Thymus (tissue), 11 donors: ENCODE results near the gene BFSP2. TPM values are rescaled to one million over a fixed set of nuclear protein-coding genes. Genes with fewer than 3 reads are reported as not detected.
A peak's percentile ranks its signal among the peaks of the same experiment; 100 is the strongest.
"Not testable (repeated sequence)": the region's sequence is repeated elsewhere in the genome, so short reads cannot be mapped to it uniquely, and the experiment has no call there.

ENCODE experiments used
- DNase-seq, 9 donors: peaks; one replicate each; pipeline ENCODE4 v3.0.0-alpha.2; 2013; ENCODE audit warnings: low spot score in 9 of 9, low read depth in 6 of 9, missing footprints in 1 of 9
- H3K27ac ChIP-seq, 2 donors: one replicate each; pipeline ENCODE4 v1.5.1; 2013; ENCODE audit warnings: control low read depth in 1 of 2, low read depth in 1 of 2, low read length in 1 of 2, mild to moderate bottlenecking in 1 of 2, moderate library complexity in 1 of 2
- H3K27me3 ChIP-seq, 2 donors: one replicate each; pipeline ENCODE4 v1.5.1; 2013; ENCODE audit warnings: low read length in 1 of 2; ENCODE audit not compliant: control insufficient read depth in 2 of 2, insufficient read depth in 1 of 2
- H3K36me3 ChIP-seq, 2 donors: one replicate each; pipeline ENCODE4 v1.5.1; 2013; ENCODE audit warnings: low read length in 1 of 2, mild to moderate bottlenecking in 1 of 2, moderate library complexity in 1 of 2; ENCODE audit not compliant: control insufficient read depth in 2 of 2, insufficient read depth in 2 of 2
- H3K4me1 ChIP-seq, 2 donors: one replicate each; pipeline ENCODE4 v1.5.1; 2013; ENCODE audit warnings: low read length in 2 of 2; ENCODE audit not compliant: control insufficient read depth in 2 of 2, insufficient read depth in 2 of 2
- H3K4me3 ChIP-seq, 2 donors: one replicate each; pipeline ENCODE4 v1.5.1; 2013; ENCODE audit warnings: low read length in 2 of 2, control low read depth in 1 of 2, mild to moderate bottlenecking in 1 of 2
- H3K9me3 ChIP-seq, 2 donors: one replicate each; pipeline ENCODE4 v1.5.1; 2013; ENCODE audit warnings: low read length in 1 of 2, mild to moderate bottlenecking in 1 of 2; ENCODE audit not compliant: control insufficient read depth in 2 of 2, insufficient read depth in 1 of 2
- WGBS: extraction: QIAGEN DNeasy Blood & Tissue Kit; methylation state at CpG from one replicate; pipeline ENCODE4 v1.1.7; 2013; 5-methylcytosine and 5-hydroxymethylcytosine counted together
- polyA plus RNA-seq: library from polyadenylated mRNA; stranded (reverse); fragments of 200-250 nt; gene quantifications from one replicate; pipeline ENCODE4 v1.2.3, GENCODE V29; 2013
- total RNA-seq: library from RNA; stranded (reverse); fragments of 120-200 nt; gene quantifications from one replicate; pipeline ENCODE4 v1.2.4, GENCODE V29; 2013
- donor health status: healthy.

Gene BFSP2
- total and polyA plus RNA-seq, 2 donors, result 3.6 to 3.8 TPM

- H3K27ac ChIP-seq, result peak overlapping the region; percentile 53 to 88
- 78% methylated on average over 4 of the region's 4 CpGs for WGBS
- no peaks in the 10 kb centered on the region for H3K9me3 ChIP-seq
- peaks cover 55 to 71% of the 10 kb centered on the region in 2 donors for H3K4me1 ChIP-seq
- no peaks in the 10 kb centered on the region for H3K36me3 ChIP-seq
- H3K4me3 ChIP-seq, result no peak overlapping the region
- no peaks in the 10 kb centered on the region for H3K27me3 ChIP-seq
- DNase-seq, result no peak
Observed at GRCh38 chr3:133474817-133475216, 75.0 kb downstream of the BFSP2 start.

GRCh38 chr3:133475245-133476010 is 75.6 kb downstream of the BFSP2 start:
- peak in 1 of 9 donors; percentile 79 for DNase-seq
- Histone ChIP-seq H3K4me3 (no peak overlapping the region), H3K9me3 (no peaks in the 10 kb centered on the region), H3K27me3 (no peaks in the 10 kb centered on the region), H3K4me1 (peaks cover 61 to 77% of the 10 kb centered on the region in 2 donors), H3K36me3 (no peaks in the 10 kb centered on the region), H3K27ac (peak overlapping the region; percentile 72 to 88)
- 84% methylated on average over 5 of the region's 5 CpGs for WGBS

GRCh38 chr3:133476971-133477375 is 77.1 kb downstream of the BFSP2 start:
- H3K9me3 ChIP-seq, result no peaks in the 10 kb centered on the region
- peak overlapping the region; percentile 53 to 76 for H3K27ac ChIP-seq
- peak in 1 of 9 donors; percentile 66 for DNase-seq
- 63% methylated on average over 6 of the region's 6 CpGs for WGBS
- H3K4me1 ChIP-seq, result peaks cover 62 to 72% of the 10 kb centered on the region in 2 donors
- no peaks in the 10 kb centered on the region for H3K27me3 ChIP-seq
- no peak overlapping the region for H3K4me3 ChIP-seq
- H3K36me3 ChIP-seq, result no peaks in the 10 kb centered on the region

- peak in 1 of 9 donors; percentile 64 for DNase-seq
- Histone ChIP-seq H3K4me3 (no peak overlapping the region), H3K36me3 (no peaks in the 10 kb centered on the region), H3K27ac (peak overlapping the region; percentile 53 to 76), H3K27me3 (no peaks in the 10 kb centered on the region), H3K4me1 (peaks cover 62 to 67% of the 10 kb centered on the region in 2 donors), H3K9me3 (no peaks in the 10 kb centered on the region)
Observed at GRCh38 chr3:133477487-133477886, 77.6 kb downstream of the BFSP2 start.

GRCh38 chr3:133478624-133479023 is 78.8 kb downstream of the BFSP2 start:
- peak in 1 of 9 donors; percentile 43 for DNase-seq
- no peaks in the 10 kb centered on the region for H3K9me3 ChIP-seq
- H3K27me3 ChIP-seq, result no peaks in the 10 kb centered on the region
- H3K4me1 ChIP-seq, result peaks cover 57 to 59% of the 10 kb centered on the region in 2 donors
- 20% methylated on average over 1 of the region's 1 CpG for WGBS
- H3K4me3 ChIP-seq, result no peak overlapping the region
- peak overlapping the region in 1 of 2 donors; percentile 53 for H3K27ac ChIP-seq
- no peaks in the 10 kb centered on the region for H3K36me3 ChIP-seq

- 8% methylated on average over 2 of the region's 2 CpGs for WGBS
- Histone ChIP-seq H3K4me1 (peaks cover 50 to 52% of the 10 kb centered on the region in 2 donors), H3K27ac (no peak overlapping the region), H3K27me3 (no peaks in the 10 kb centered on the region), H3K36me3 (no peaks in the 10 kb centered on the region), H3K4me3 (no peak overlapping the region), H3K9me3 (no peaks in the 10 kb centered on the region)
- peak in 1 of 9 donors; percentile 73 for DNase-seq
Observed at GRCh38 chr3:133479401-133479800, 79.5 kb downstream of the BFSP2 start.

GRCh38 chr3:133479895-133480669 is 80.2 kb downstream of the BFSP2 start:
- no peak overlapping the region for H3K4me3 ChIP-seq
- peak overlapping the region in 1 of 2 donors; percentile 50 for H3K27ac ChIP-seq
- peak in 1 of 9 donors; percentile 57 for DNase-seq
- peaks cover 44 to 45% of the 10 kb centered on the region in 2 donors for H3K4me1 ChIP-seq
- 80% methylated on average over 7 of the region's 7 CpGs for WGBS
- H3K36me3 ChIP-seq, result no peaks in the 10 kb centered on the region
- no peaks in the 10 kb centered on the region for H3K9me3 ChIP-seq
- no peaks in the 10 kb centered on the region for H3K27me3 ChIP-seq

GRCh38 chr3:133482474-133482873 is 82.6 kb downstream of the BFSP2 start:
- 78% methylated on average over 5 of the region's 5 CpGs for WGBS
- Histone ChIP-seq H3K9me3 (peaks cover 6 to 19% of the 10 kb centered on the region in 2 donors), H3K4me1 (peaks cover 21 to 22% of the 10 kb centered on the region in 2 donors)
- not testable (repeated sequence) for H3K27me3 ChIP-seq, H3K4me3 ChIP-seq, H3K36me3 ChIP-seq, H3K27ac ChIP-seq, DNase-seq

- H3K4me1 ChIP-seq, result peaks cover 15 to 30% of the 10 kb centered on the region in 2 donors
- WGBS, result 97% methylated on average over 5 of the region's 5 CpGs
Observed at GRCh38 chr3:133486658-133487057, 86.8 kb downstream of the BFSP2 start.

More at GRCh38 chr3:133486658-133487057, 86.8 kb downstream of the BFSP2 start:
- H3K9me3 ChIP-seq, result peaks cover 6 to 25% of the 10 kb centered on the region in 2 donors
- DNase-seq, result no peak
- peaks cover 0 to 9% of the 10 kb centered on the region in 2 donors for H3K36me3 ChIP-seq
- H3K4me3 ChIP-seq, result no peak overlapping the region
- H3K27ac ChIP-seq, result no peak overlapping the region
- H3K27me3 ChIP-seq, result no peaks in the 10 kb centered on the region
